Measurements from ENCODE around the gene HTT-AS.

The HTT-AS gene

DNA sequence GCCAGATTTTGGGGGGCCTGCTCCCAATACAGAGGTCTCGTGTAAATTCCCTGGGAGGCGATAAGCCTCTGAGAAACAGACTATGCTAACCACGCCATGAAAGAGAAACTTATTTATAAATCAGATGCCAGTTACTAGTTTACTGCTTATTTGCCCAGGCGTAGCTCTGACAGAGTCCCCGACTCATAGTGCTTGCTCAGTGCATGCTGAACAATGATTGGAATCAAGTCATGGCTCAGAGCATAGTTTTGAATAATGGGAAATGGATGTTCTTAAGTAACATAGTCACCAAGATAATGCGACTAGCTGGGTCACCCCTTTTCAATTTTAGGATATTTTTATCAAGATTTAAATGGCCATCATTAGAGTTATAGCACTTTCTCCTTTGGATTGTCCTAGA lies 40.0 kb upstream of the HTT-AS start:
- Histone ChIP-seq H3K4me2 (ENCODE audit: low read depth, low read length, poor library complexity, severe bottlenecking) (no peak overlapping the region), H3F3A (ENCODE audit: low read depth) (no peaks in the 10 kb centered on the region), H3K4me1 (ENCODE audit: insufficient read depth, low read length, poor library complexity, severe bottlenecking) (no peaks in the 10 kb centered on the region), H4K20me1 (ENCODE audit: insufficient read depth, low read length, poor library complexity, severe bottlenecking) (no peaks in the 10 kb centered on the region), H3K79me2 (ENCODE audit: insufficient read depth, low read length) (no peaks in the 10 kb centered on the region), H3K9me2 (replicated peaks; ENCODE audit: low read depth, low read length) (no peaks in the 10 kb centered on the region), H3K9ac (ENCODE audit: low read depth, low read length, poor library complexity, severe bottlenecking) (no peak overlapping the region), H3K4me3 (ENCODE audit: low read length, poor library complexity, severe bottlenecking) (no peak overlapping the region), H3K9me3 (ENCODE audit: insufficient read depth, low read depth, low read length) (no peaks in the 10 kb centered on the region), H2AFZ (ENCODE audit: low read length) (no peak overlapping the region), H3K27me3 (ENCODE audit: insufficient read depth, low read length, poor library complexity, severe bottlenecking) (no peaks in the 10 kb centered on the region), H3K36me3 (ENCODE audit: insufficient read depth, low read length) (peaks cover 84% of the 10 kb centered on the region)
- TF ChIP-seq, protein P1, sequence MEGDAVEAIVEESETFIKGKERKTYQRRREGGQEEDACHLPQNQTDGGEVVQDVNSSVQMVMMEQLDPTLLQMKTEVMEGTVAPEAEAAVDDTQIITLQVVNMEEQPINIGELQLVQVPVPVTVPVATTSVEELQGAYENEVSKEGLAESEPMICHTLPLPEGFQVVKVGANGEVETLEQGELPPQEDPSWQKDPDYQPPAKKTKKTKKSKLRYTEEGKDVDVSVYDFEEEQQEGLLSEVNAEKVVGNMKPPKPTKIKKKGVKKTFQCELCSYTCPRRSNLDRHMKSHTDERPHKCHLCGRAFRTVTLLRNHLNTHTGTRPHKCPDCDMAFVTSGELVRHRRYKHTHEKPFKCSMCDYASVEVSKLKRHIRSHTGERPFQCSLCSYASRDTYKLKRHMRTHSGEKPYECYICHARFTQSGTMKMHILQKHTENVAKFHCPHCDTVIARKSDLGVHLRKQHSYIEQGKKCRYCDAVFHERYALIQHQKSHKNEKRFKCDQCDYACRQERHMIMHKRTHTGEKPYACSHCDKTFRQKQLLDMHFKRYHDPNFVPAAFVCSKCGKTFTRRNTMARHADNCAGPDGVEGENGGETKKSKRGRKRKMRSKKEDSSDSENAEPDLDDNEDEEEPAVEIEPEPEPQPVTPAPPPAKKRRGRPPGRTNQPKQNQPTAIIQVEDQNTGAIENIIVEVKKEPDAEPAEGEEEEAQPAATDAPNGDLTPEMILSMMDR (conservative IDR thresholded peaks at IDR 0.05; ENCODE audit: low read length) = no peak
- no peak for TF ChIP-seq EZH2phosphoT487 (IDR thresholded peaks at IDR 0.05; ENCODE audit: borderline replicate concordance)

GRCh38 chr4:3112609-3113469 lies 38.5 kb upstream of the HTT-AS start:
- H3K4me3 ChIP-seq (ENCODE audit: low read length, poor library complexity, severe bottlenecking) = no peak overlapping the region
- no peak overlapping the region for H2AFZ ChIP-seq (ENCODE audit: low read length)
- H3F3A ChIP-seq (ENCODE audit: low read depth) = no peaks in the 10 kb centered on the region
- H3K4me1 ChIP-seq (ENCODE audit: insufficient read depth, low read length, poor library complexity, severe bottlenecking) = peaks cover 7% of the 10 kb centered on the region
- TF ChIP-seq EZH2phosphoT487 (IDR thresholded peaks at IDR 0.05; ENCODE audit: borderline replicate concordance) = no peak
- TF ChIP-seq, protein P1 (conservative IDR thresholded peaks at IDR 0.05; ENCODE audit: low read length) = no peak
- H3K79me2 ChIP-seq (ENCODE audit: insufficient read depth, low read length) = no peaks in the 10 kb centered on the region
- H3K9me3 ChIP-seq (ENCODE audit: insufficient read depth, low read depth, low read length) = no peaks in the 10 kb centered on the region
- H3K36me3 ChIP-seq (ENCODE audit: insufficient read depth, low read length) = peaks cover 78% of the 10 kb centered on the region
- no peaks in the 10 kb centered on the region for H3K27me3 ChIP-seq (ENCODE audit: insufficient read depth, low read length, poor library complexity, severe bottlenecking)
- no peak overlapping the region for H3K4me2 ChIP-seq (ENCODE audit: low read depth, low read length, poor library complexity, severe bottlenecking)
- no peaks in the 10 kb centered on the region for H4K20me1 ChIP-seq (ENCODE audit: insufficient read depth, low read length, poor library complexity, severe bottlenecking)
- no peaks in the 10 kb centered on the region for H3K9me2 ChIP-seq (replicated peaks; ENCODE audit: low read depth, low read length)
- H3K9ac ChIP-seq (ENCODE audit: low read depth, low read length, poor library complexity, severe bottlenecking) = no peak overlapping the region

- Histone ChIP-seq H3K4me3 (ENCODE audit: low read length, poor library complexity, severe bottlenecking) (no peak overlapping the region), H3F3A (ENCODE audit: low read depth) (no peaks in the 10 kb centered on the region), H3K4me2 (ENCODE audit: low read depth, low read length, poor library complexity, severe bottlenecking) (no peak overlapping the region), H3K9me2 (replicated peaks; ENCODE audit: low read depth, low read length) (no peaks in the 10 kb centered on the region), H3K36me3 (ENCODE audit: insufficient read depth, low read length) (peaks cover 78% of the 10 kb centered on the region), H2AFZ (ENCODE audit: low read length) (no peak overlapping the region), H3K9me3 (ENCODE audit: insufficient read depth, low read depth, low read length) (no peaks in the 10 kb centered on the region), H4K20me1 (ENCODE audit: insufficient read depth, low read length, poor library complexity, severe bottlenecking) (no peaks in the 10 kb centered on the region), H3K79me2 (ENCODE audit: insufficient read depth, low read length) (no peaks in the 10 kb centered on the region), H3K4me1 (ENCODE audit: insufficient read depth, low read length, poor library complexity, severe bottlenecking) (peaks cover 7% of the 10 kb centered on the region), H3K27me3 (ENCODE audit: insufficient read depth, low read length, poor library complexity, severe bottlenecking) (no peaks in the 10 kb centered on the region), H3K9ac (ENCODE audit: low read depth, low read length, poor library complexity, severe bottlenecking) (no peak overlapping the region)
- TF ChIP-seq, protein P1 (conservative IDR thresholded peaks at IDR 0.05; ENCODE audit: low read length) = no peak
- TF ChIP-seq EZH2phosphoT487 (IDR thresholded peaks at IDR 0.05; ENCODE audit: borderline replicate concordance) = no peak
These were observed 37.9 kb upstream of the HTT-AS start for GRCh38 chr4:3112201-3112600.

Data from Loucy (cell line).